Astrocyte (in vitro differentiated cells and primary cell): ENCODE data around the gene CASK.

Source experiments
- EZH2 ChIP-seq: IDR thresholded peaks from 2 replicates; pipeline ENCODE4 v1.6.1; 2012; ENCODE audit warnings: mild to moderate bottlenecking, low read length, inconsistent platforms; ENCODE audit not compliant: insufficient read depth
- TF ChIP-seq, protein P1 (sequence below): IDR thresholded peaks from 2 replicates; pipeline ENCODE4 v1.5.1; 2011; ENCODE audit warnings: low read depth, mild to moderate bottlenecking, inconsistent platforms, low read length, moderate library complexity; ENCODE audit not compliant: insufficient read depth

DNA sequence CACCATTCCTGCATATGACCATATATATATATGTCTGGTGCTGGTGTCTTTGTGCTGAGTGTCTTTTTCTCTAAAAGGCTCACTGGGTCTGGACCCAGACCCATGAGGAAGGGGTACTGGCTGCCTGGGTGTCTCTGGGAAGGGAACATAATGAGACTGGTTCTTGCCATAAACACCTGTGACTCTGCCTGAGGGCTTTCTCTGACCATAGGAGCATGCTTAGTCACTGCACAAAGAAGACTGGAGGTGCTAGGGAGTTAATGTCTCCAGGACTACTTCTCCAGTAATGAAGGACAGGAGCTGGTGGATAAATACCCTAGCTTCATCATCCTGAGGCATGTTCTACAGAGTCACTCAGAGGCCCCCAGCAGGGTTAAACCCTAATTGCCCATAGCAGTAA is 47.1 kb upstream of the CASK start:
- TF ChIP-seq, protein P1, sequence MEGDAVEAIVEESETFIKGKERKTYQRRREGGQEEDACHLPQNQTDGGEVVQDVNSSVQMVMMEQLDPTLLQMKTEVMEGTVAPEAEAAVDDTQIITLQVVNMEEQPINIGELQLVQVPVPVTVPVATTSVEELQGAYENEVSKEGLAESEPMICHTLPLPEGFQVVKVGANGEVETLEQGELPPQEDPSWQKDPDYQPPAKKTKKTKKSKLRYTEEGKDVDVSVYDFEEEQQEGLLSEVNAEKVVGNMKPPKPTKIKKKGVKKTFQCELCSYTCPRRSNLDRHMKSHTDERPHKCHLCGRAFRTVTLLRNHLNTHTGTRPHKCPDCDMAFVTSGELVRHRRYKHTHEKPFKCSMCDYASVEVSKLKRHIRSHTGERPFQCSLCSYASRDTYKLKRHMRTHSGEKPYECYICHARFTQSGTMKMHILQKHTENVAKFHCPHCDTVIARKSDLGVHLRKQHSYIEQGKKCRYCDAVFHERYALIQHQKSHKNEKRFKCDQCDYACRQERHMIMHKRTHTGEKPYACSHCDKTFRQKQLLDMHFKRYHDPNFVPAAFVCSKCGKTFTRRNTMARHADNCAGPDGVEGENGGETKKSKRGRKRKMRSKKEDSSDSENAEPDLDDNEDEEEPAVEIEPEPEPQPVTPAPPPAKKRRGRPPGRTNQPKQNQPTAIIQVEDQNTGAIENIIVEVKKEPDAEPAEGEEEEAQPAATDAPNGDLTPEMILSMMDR = no peak
- no peak for TF ChIP-seq EZH2
